GM12864 (cell line): ENCODE measurements around the gene ST6GALNAC5.
"Not testable (repeated sequence)": the region's sequence is repeated elsewhere in the genome, so short reads cannot be mapped to it uniquely, and the experiment has no call there.

Source experiments
- DNase-seq: peaks from one replicate; pipeline ENCODE4 v3.0.0-alpha.2; 2011; ENCODE audit warnings: low read depth
- H3K4me3 ChIP-seq: 2 replicates; pipeline ENCODE4 v1.5.1; 2011; ENCODE audit warnings: mild to moderate bottlenecking, low read depth, low read length, control low read depth
- CTCF ChIP-seq: IDR thresholded peaks from 2 replicates; pipeline ENCODE4 v1.5.1; 2011; ENCODE audit warnings: low read depth, mild to moderate bottlenecking, moderate library complexity, low read length, control low read depth, inconsistent platforms; ENCODE audit errors: missing control alignments

ST6GALNAC5 gene

GRCh38 chr1:76867342-76868130 is at the start of gene ST6GALNAC5:
ST6GALNAC5 (plus strand) TSS chr1:76867480.
- TF ChIP-seq CTCF = no peak

GRCh38 chr1:76820028-76820427 is 47.3 kb upstream of the ST6GALNAC5 start:
- no peak overlapping the region for H3K4me3 ChIP-seq
- no peak for DNase-seq
- no peak for TF ChIP-seq CTCF

More at GRCh38 chr1:76867342-76868130, at the start of gene ST6GALNAC5:
- H3K4me3 ChIP-seq = no peak within 1 kb of the TSS; the same call in 1 of the 2 replicates
- no peak for DNase-seq

- H3K4me3 ChIP-seq, DNase-seq: not testable (repeated sequence)
Observed at GRCh38 chr1:76822961-76823360, 44.3 kb upstream of the ST6GALNAC5 start.

- H3K4me3 ChIP-seq = no peak overlapping the region
- no peak for TF ChIP-seq CTCF
- no peak for DNase-seq
Observed at GRCh38 chr1:76824106-76824505, 43.2 kb upstream of the ST6GALNAC5 start.

GRCh38 chr1:76826072-76826845 is 41.0 kb upstream of the ST6GALNAC5 start:
- no peak for DNase-seq
- no peak for TF ChIP-seq CTCF

GRCh38 chr1:76827066-76827465 is 40.2 kb upstream of the ST6GALNAC5 start:
- no peak for TF ChIP-seq CTCF
- no peak overlapping the region for H3K4me3 ChIP-seq
- DNase-seq = no peak

More at GRCh38 chr1:76826072-76826845, 41.0 kb upstream of the ST6GALNAC5 start:
- no peak overlapping the region for H3K4me3 ChIP-seq

GRCh38 chr1:76830373-76830772 is 36.9 kb upstream of the ST6GALNAC5 start:
- TF ChIP-seq CTCF = no peak
- DNase-seq = no peak

More at GRCh38 chr1:76830373-76830772, 36.9 kb upstream of the ST6GALNAC5 start:
- H3K4me3 ChIP-seq = no peak overlapping the region
